SU-DHL-6 (cell line): Measurements from ENCODE around the gene ARMH3.

Experiments
- CTCF ChIP-seq: fragments of 200-600 bp; sonication (generic); IDR thresholded peaks from one replicate; pipeline ENCODE4 v1.5.1; 2017; ENCODE audit warnings: antibody characterized with exemption, mild to moderate bottlenecking, low read length, moderate library complexity; ENCODE audit not compliant: insufficient read depth, poor library complexity, severe bottlenecking
- EZH2phosphoT487 ChIP-seq: fragments of 200-600 bp; sonication (generic), shearing (Covaris generic); conservative IDR thresholded peaks from 2 replicates; pipeline ENCODE4 v1.6.1; 2018; ENCODE audit warnings: mild to moderate bottlenecking, antibody characterized with exemption, low read length, moderate library complexity, mixed read lengths

GRCh38 chr10:101837748-101838147, 218.2 kb downstream of the ARMH3 start:
- TF ChIP-seq CTCF (no peak), EZH2phosphoT487 (no peak)
